HG03196 (cell line): ENCODE data around the gene AFAP1.

Experiments
- ATAC-seq: cut with Tn5 transposase; IDR thresholded peaks from one replicate; pipeline ENCODE4 v1.9.1; 2021; ENCODE audit not compliant: unreplicated experiment

The AFAP1 gene

GRCh38 chr4:7722766-7723387 is 216.8 kb downstream of the AFAP1 start:
- no peak for ATAC-seq

- no peak for ATAC-seq
Measured at GRCh38 chr4:7721984-7722551, 217.6 kb downstream of the AFAP1 start.

- no peak for ATAC-seq
Measured at GRCh38 chr4:7719354-7720174, 220.1 kb downstream of the AFAP1 start.

GRCh38 chr4:7717946-7718490 is 221.6 kb downstream of the AFAP1 start:
- ATAC-seq: no peak

- no peak for ATAC-seq
Measured at GRCh38 chr4:7717161-7717560, 222.5 kb downstream of the AFAP1 start.

GRCh38 chr4:7716010-7716721 is 223.5 kb downstream of the AFAP1 start:
- no peak for ATAC-seq

GRCh38 chr4:7715271-7716009 is 224.2 kb downstream of the AFAP1 start:
- ATAC-seq: no peak

GRCh38 chr4:7714738-7715137 is 224.9 kb downstream of the AFAP1 start:
- no peak for ATAC-seq

- no peak for ATAC-seq
Measured at GRCh38 chr4:7714176-7714575, 225.5 kb downstream of the AFAP1 start.

- ATAC-seq: no peak
Measured at GRCh38 chr4:7713757-7714156, 225.9 kb downstream of the AFAP1 start.

GRCh38 chr4:7712021-7712671 is 227.5 kb downstream of the AFAP1 start:
- ATAC-seq: no peak

GRCh38 chr4:7711307-7711963 is 228.2 kb downstream of the AFAP1 start:
- ATAC-seq: no peak

GRCh38 chr4:7710576-7711306 is 228.9 kb downstream of the AFAP1 start:
- ATAC-seq: no peak

- no peak for ATAC-seq
Measured at GRCh38 chr4:7710126-7710525, 229.5 kb downstream of the AFAP1 start.

- no peak for ATAC-seq
Measured at GRCh38 chr4:7709431-7709830, 230.2 kb downstream of the AFAP1 start.

GRCh38 chr4:7708981-7709380 is 230.7 kb downstream of the AFAP1 start:
- ATAC-seq: no peak
